Gastroesophageal sphincter (tissue), 4 donors: ENCODE results near the gene NFIA. TPM values are rescaled to one million over a fixed set of nuclear protein-coding genes. Genes with fewer than 3 reads are reported as not detected.
A peak's percentile ranks its signal among the peaks of the same experiment; 100 is the strongest.

ENCODE experiments used
- ATAC-seq: fragments of 150-250 bp; one replicate; pipeline ENCODE4 v1.9.1; 2016; ENCODE audit warnings: mild to moderate bottlenecking, moderate library complexity
- H3K27ac ChIP-seq, 4 donors: fragments of 200-600 bp; sonication (generic) in 3 of 4; 1 replicate in 3 of 4; 2 replicates in 1 of 4; pipeline ENCODE4 v1.5.1; 2016 to 2019
- H3K27me3 ChIP-seq: fragments of 200-600 bp; sonication (generic); one replicate; pipeline ENCODE4 v1.5.1; 2019
- H3K36me3 ChIP-seq, 2 donors: fragments of 200-600 bp; sonication (generic); one replicate each; pipeline ENCODE4 v1.5.1; 2019; ENCODE audit warnings: control low read depth in 1 of 2
- H3K4me1 ChIP-seq, 3 donors: fragments of 200-600 bp; sonication (generic); 1 replicate in 2 of 3; 2 replicates in 1 of 3; pipeline ENCODE4 v1.5.1; 2016 to 2019; ENCODE audit warnings: control low read depth in 2 of 3
- H3K4me3 ChIP-seq, 2 donors: fragments of 200-600 bp; sonication (generic); one replicate each; pipeline ENCODE4 v1.5.1; 2019; ENCODE audit warnings: mild to moderate bottlenecking in 1 of 2, moderate library complexity in 1 of 2
- H3K9me3 ChIP-seq, 3 donors: fragments of 200-600 bp; sonication (generic); one replicate each; pipeline ENCODE4 v1.5.1; 2017 to 2019; ENCODE audit warnings: control low read depth in 2 of 3
- EP300 ChIP-seq: sonication (generic); formaldehyde crosslinking; IDR thresholded peaks from one replicate; pipeline ENCODE4 v1.6.1; 2017; ENCODE audit warnings: antibody characterized with exemption, mild to moderate bottlenecking
- POLR2A ChIP-seq, 2 donors: fragments of 450-650 bp; IDR thresholded peaks; one replicate each; pipeline ENCODE4 v1.6.1; 2017; ENCODE audit warnings: antibody characterized with exemption in 2 of 2, mild to moderate bottlenecking in 2 of 2, moderate library complexity in 1 of 2
- POLR2AphosphoS5 ChIP-seq: sonication (generic); formaldehyde crosslinking; IDR thresholded peaks from one replicate; pipeline ENCODE4 v1.6.1; 2017; ENCODE audit warnings: antibody characterized with exemption
- WGBS, 2 donors: methylation state at CpG; one replicate each; pipeline ENCODE4 v1.1.5; 2018; ENCODE audit warnings: low coverage in 1 of 2; 5-methylcytosine and 5-hydroxymethylcytosine counted together
- total RNA-seq, 4 donors: library from RNA; depleted of rRNA; stranded (reverse); fragments of >200 nt; gene quantifications; one replicate each; pipeline ENCODE4 v1.1.0, GENCODE V29; 2016
- TF ChIP-seq, protein P1 (sequence below), 4 experiments: fragments of 200-600 bp in 2 of 4; fragments of 450-650 bp in 2 of 4; sonication (generic) in 1 of 4; IDR thresholded peaks; one replicate each; pipeline ENCODE4 v1.5.1; 2017 to 2019; ENCODE audit warnings: antibody characterized with exemption in 4 of 4, mild to moderate bottlenecking in 2 of 4, moderate library complexity in 2 of 4

NFIA gene
- total RNA-seq, 4 donors from 2014 or later, result 123 to 205 (median 149) TPM

DNA sequence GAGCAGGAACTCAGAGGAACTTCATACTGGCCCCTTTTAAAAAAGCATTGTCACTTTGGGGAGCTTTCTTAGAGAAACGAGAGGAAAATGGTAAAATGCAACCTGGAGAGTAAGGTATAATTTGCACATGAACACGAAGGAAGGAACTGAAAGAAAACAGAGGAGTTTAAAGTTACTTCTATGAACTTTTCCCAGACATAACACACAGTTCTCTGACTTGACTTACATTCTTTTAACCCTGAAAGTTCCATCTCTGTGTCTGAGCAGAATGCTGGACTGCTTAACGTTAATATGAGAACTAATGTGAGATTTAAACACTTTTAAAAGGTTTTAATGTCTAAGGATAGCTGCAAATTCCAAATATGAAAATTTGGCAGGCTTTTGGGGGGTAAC lies 102.3 kb downstream of the NFIA start:
- peaks cover 36 to 91% (median 48%) of the 10 kb centered on the region in 3 donors for H3K4me1 ChIP-seq
- no peaks in the 10 kb centered on the region for H3K36me3 ChIP-seq
- H3K27me3 ChIP-seq, result no peaks in the 10 kb centered on the region
- H3K4me3 ChIP-seq, result peak overlapping the region; percentile 45 to 68
- H3K9me3 ChIP-seq, result no peaks in the 10 kb centered on the region
- no peak for ATAC-seq
- TF ChIP-seq EP300, result no peak
- no peak for TF ChIP-seq POLR2AphosphoS5
- no peak for TF ChIP-seq POLR2A (IDR thresholded peaks at IDR 0.05)
- H3K27ac ChIP-seq, result peak overlapping the region; percentile 82 to 93 (median 88)
- WGBS, 2 donors, result 6 to 8% methylated on average over 3 of the region's 3 CpGs

DNA sequence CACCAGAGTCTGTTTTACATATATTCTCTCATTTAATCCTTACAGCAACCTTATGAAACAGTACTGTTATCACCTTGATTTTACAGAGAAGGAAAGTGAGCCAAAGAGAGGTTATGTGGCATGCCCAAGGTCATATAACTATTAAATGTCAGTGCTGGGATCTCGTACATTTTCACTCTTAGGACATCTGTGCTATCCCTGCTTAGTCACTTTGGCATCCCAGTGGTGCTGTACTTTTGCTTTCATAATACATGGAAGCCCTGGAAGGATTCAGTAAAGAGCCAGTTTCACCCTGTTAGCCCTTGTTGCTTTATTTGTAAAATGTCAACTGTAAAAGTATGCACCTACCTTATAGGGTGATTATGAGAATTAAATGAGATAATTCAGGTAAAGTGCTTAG lies 104.4 kb downstream of the NFIA start:
- H3K27me3 ChIP-seq, result no peaks in the 10 kb centered on the region
- 7 to 36% methylated on average over 1 of the region's 1 CpG for WGBS, 2 donors
- no peaks in the 10 kb centered on the region for H3K36me3 ChIP-seq
- ATAC-seq, result peak; percentile 23
- H3K27ac ChIP-seq, result peak overlapping the region; percentile 61 to 87 (median 78)
- no peaks in the 10 kb centered on the region for H3K9me3 ChIP-seq
- peaks cover 32 to 94% (median 42%) of the 10 kb centered on the region in 3 donors for H3K4me1 ChIP-seq
- TF ChIP-seq POLR2AphosphoS5, result peak; percentile 54
- TF ChIP-seq, protein P1, sequence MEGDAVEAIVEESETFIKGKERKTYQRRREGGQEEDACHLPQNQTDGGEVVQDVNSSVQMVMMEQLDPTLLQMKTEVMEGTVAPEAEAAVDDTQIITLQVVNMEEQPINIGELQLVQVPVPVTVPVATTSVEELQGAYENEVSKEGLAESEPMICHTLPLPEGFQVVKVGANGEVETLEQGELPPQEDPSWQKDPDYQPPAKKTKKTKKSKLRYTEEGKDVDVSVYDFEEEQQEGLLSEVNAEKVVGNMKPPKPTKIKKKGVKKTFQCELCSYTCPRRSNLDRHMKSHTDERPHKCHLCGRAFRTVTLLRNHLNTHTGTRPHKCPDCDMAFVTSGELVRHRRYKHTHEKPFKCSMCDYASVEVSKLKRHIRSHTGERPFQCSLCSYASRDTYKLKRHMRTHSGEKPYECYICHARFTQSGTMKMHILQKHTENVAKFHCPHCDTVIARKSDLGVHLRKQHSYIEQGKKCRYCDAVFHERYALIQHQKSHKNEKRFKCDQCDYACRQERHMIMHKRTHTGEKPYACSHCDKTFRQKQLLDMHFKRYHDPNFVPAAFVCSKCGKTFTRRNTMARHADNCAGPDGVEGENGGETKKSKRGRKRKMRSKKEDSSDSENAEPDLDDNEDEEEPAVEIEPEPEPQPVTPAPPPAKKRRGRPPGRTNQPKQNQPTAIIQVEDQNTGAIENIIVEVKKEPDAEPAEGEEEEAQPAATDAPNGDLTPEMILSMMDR (IDR thresholded peaks at IDR 0.05), result no peak
- H3K4me3 ChIP-seq, result no peak overlapping the region

DNA sequence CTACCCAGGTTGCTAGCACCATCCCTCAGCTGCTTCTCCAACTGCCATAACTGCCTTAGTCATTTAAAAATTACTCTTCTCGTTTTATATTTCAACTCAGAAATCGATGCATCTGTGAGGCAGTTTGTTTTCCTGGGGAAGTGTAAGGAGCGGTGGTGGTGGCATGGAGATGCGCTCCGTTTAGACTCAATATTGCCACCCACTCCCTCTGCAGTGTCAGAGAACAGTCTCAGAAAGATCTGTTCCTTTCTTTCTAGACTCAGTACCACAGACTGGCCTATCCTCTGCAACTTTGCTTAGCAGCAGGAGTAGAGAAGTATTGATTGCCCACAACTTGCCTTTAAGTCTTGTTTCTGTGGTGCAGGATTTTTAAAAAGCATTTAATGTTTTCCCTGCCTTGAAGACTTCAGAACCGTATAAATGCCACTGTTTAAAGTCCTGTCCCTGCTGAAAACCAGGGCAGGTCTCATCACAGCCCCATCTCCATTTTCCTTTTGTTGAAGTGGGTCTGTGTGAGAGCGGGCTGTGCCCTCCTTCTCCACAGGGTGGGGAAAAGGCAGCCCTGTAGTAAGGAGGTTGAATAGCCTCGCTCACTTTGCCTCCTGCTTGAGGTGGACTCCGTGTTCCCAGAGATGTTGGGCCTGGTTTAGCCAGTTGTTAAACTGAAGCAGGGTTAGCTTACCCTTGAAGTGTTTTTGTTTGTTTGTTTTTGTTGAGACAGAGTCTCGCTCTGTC lies 105.2 kb downstream of the NFIA start:
- peaks cover 27 to 91% (median 37%) of the 10 kb centered on the region in 3 donors for H3K4me1 ChIP-seq
- WGBS, 2 donors, result 72 to 76% methylated on average over 5 to 10 of the region's 10 CpGs
- ATAC-seq, result no peak
- peak overlapping the region; percentile 61 to 87 (median 78) for H3K27ac ChIP-seq
- TF ChIP-seq EP300, result no peak
- TF ChIP-seq, protein P1 (IDR thresholded peaks at IDR 0.05), result no peak
- TF ChIP-seq POLR2AphosphoS5, result no peak
- TF ChIP-seq POLR2A (IDR thresholded peaks at IDR 0.05), result no peak
- H3K27me3 ChIP-seq, result no peaks in the 10 kb centered on the region
- H3K36me3 ChIP-seq, result no peaks in the 10 kb centered on the region
- no peaks in the 10 kb centered on the region for H3K9me3 ChIP-seq
- H3K4me3 ChIP-seq, result no peak overlapping the region

DNA sequence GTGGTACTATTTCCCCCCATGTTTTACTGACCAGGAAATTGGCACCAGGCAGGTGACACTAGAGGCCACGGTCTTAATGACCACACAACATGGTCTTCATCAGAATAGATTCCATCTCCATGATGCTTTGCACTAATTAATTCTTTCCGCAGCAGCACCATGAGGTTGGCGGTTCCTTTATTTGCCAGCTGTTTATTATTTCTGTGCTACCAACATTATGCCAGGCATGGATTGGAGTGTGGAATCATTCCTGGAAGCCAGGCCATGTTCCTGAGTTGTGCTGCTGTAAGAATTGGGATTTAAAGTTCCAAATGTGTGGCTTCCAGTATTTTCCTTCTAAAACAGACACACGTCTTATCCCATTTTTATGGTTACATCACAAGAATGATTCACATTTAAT lies 107.8 kb downstream of the NFIA start:
- 83 to 92% methylated on average over 3 to 4 of the region's 4 CpGs for WGBS, 2 donors
- no peaks in the 10 kb centered on the region for H3K36me3 ChIP-seq
- H3K9me3 ChIP-seq, result no peaks in the 10 kb centered on the region
- H3K4me3 ChIP-seq, result no peak overlapping the region
- no peak for ATAC-seq
- TF ChIP-seq POLR2A (IDR thresholded peaks at IDR 0.05) (no peak), EP300 (no peak), POLR2AphosphoS5 (no peak)
- TF ChIP-seq, protein P1 (IDR thresholded peaks at IDR 0.05), result no peak
- H3K27me3 ChIP-seq, result no peaks in the 10 kb centered on the region
- peak overlapping the region in 3 of 4 donors; percentile 5 to 55 (median 24) for H3K27ac ChIP-seq
- peaks cover 19 to 94% (median 21%) of the 10 kb centered on the region in 3 donors for H3K4me1 ChIP-seq

DNA sequence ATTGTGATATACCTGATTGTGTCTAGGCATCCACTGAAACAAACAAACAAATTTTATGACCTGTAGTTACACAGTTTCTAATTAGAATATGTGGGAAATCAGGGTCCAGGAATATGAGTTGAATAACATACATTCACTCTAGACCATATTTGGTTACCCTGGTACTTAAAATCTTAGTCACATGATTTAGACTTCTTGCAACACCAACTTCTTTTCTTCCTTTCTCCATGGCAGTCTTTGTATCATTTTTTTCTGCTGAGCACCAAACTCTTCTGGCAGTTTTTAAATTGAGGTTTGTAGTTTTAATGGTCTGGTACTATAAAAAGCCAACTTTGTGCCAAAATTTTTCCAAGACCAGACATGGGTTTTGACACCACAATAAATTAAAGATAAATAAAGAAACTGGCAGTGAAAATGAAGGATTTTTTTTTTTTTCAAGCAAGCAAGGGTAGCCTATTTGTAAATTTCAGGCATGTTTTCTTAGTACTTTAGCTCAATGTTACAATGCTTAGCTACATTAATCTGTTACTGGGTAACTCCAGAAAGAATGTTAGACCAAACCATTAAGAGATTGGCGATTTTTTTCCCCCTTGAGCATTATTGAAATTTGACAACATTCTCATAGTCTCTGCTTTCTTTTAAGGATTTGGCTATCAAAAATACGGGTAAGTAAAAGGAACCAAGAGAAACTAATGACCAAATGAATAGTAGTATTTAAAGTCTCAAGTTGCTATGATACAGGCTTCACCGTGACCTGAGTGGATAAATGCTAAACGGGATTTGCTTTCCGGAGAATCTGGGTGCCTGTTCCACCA lies 108.5 kb downstream of the NFIA start:
- Histone ChIP-seq H3K4me3 (no peak overlapping the region), H3K4me1 (peaks cover 16 to 93% (median 19%) of the 10 kb centered on the region in 3 donors), H3K27ac (peak overlapping the region; percentile 24 to 59 (median 45)), H3K9me3 (no peaks in the 10 kb centered on the region), H3K36me3 (no peaks in the 10 kb centered on the region), H3K27me3 (no peaks in the 10 kb centered on the region)
- TF ChIP-seq, protein P1 (IDR thresholded peaks at IDR 0.05), result no peak
- no peak for TF ChIP-seq POLR2A (IDR thresholded peaks at IDR 0.05)
- no peak for TF ChIP-seq EP300
- peak; percentile 13 for TF ChIP-seq POLR2AphosphoS5
- WGBS, 2 donors, result 27 to 31% methylated on average over 5 of the region's 5 CpGs
- no peak for ATAC-seq
